ENCODE data around the gene SCN3A. TPM values are rescaled to one million over a fixed set of nuclear protein-coding genes. Genes with fewer than 3 reads are reported as not detected.

The SCN3A gene
- polyA plus RNA-seq, 1 donor from 2014 or later = 161 TPM

DNA sequence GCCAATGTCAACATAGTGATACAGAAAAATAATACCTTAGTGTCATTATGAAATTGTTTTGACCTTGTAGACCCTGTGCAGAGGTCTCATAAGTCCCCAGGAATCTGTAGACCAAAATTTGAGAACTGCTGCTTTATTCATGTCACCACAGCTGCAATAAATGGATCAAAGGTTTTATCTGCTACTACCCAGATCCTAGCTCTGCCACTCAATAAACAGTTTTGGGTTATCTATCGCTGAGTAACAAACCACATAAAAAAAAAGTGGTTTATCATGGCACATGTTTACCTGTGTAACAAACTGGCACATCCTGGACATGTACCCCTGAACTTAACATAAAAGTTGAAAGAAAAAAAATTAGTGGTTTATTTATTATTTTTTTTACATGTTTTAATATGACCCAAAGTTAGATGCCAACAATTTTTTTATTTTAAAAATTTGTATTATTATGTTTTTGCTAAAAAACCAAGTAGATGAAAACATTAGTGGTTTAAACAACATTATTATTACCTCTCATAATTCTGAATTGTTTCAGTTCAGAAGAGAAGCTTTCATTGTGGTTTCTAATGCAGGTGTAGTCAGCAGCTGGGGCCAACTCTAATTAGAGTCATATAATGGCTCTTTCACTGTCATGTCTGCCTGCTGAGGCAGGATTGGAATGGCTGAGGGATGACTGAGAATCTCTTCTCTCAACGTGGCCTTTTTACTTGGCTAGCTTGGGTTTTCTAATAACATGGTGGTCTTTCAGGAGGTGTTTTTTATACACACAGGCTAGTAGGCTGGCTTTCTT, 145.2 kb downstream of the SCN3A start:
- Histone ChIP-seq H3K4me2 (ENCODE audit: low read length) (peak overlapping the region; percentile 1), H3K27ac (ENCODE audit: low read length) (no peak overlapping the region), H3F3A (ENCODE audit: insufficient read depth, low read length, poor library complexity, severe bottlenecking) (no peaks in the 10 kb centered on the region), H3K27me3 (ENCODE audit: insufficient read depth, low read depth, low read length) (no peaks in the 10 kb centered on the region), H3K9ac (ENCODE audit: low read length) (no peak overlapping the region), H3K36me3 (ENCODE audit: insufficient read depth, low read length) (no peaks in the 10 kb centered on the region), H3K9me2 (ENCODE audit: insufficient read depth, low read length) (no peaks in the 10 kb centered on the region), H3K79me2 (replicated peaks; ENCODE audit: insufficient read depth, low read length) (no peaks in the 10 kb centered on the region), H3K9me3 (ENCODE audit: low read length) (no peaks in the 10 kb centered on the region), H3K4me3 (ENCODE audit: low read length) (no peak overlapping the region), H4K20me1 (ENCODE audit: insufficient read depth) (no peaks in the 10 kb centered on the region), H2AFZ (ENCODE audit: low read depth, low read length) (no peak overlapping the region)
- TF ChIP-seq, protein P1, sequence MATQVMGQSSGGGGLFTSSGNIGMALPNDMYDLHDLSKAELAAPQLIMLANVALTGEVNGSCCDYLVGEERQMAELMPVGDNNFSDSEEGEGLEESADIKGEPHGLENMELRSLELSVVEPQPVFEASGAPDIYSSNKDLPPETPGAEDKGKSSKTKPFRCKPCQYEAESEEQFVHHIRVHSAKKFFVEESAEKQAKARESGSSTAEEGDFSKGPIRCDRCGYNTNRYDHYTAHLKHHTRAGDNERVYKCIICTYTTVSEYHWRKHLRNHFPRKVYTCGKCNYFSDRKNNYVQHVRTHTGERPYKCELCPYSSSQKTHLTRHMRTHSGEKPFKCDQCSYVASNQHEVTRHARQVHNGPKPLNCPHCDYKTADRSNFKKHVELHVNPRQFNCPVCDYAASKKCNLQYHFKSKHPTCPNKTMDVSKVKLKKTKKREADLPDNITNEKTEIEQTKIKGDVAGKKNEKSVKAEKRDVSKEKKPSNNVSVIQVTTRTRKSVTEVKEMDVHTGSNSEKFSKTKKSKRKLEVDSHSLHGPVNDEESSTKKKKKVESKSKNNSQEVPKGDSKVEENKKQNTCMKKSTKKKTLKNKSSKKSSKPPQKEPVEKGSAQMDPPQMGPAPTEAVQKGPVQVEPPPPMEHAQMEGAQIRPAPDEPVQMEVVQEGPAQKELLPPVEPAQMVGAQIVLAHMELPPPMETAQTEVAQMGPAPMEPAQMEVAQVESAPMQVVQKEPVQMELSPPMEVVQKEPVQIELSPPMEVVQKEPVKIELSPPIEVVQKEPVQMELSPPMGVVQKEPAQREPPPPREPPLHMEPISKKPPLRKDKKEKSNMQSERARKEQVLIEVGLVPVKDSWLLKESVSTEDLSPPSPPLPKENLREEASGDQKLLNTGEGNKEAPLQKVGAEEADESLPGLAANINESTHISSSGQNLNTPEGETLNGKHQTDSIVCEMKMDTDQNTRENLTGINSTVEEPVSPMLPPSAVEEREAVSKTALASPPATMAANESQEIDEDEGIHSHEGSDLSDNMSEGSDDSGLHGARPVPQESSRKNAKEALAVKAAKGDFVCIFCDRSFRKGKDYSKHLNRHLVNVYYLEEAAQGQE (IDR thresholded peaks at IDR 0.05; ENCODE audit: borderline replicate concordance) = no peak
- TF ChIP-seq SMC3 (conservative IDR thresholded peaks at IDR 0.05; ENCODE audit: poor library complexity) (no peak), RAD21 (conservative IDR thresholded peaks at IDR 0.05) (no peak), EZH2 (IDR thresholded peaks at IDR 0.05; ENCODE audit: borderline replicate concordance, insufficient read depth, low read length, poor library complexity, severe bottlenecking) (no peak), TAF1 (IDR thresholded peaks at IDR 0.05; ENCODE audit: low read depth) (no peak), POLR2AphosphoS5 (IDR thresholded peaks at IDR 0.05) (no peak), MXI1 (conservative IDR thresholded peaks at IDR 0.05; ENCODE audit: poor library complexity, severe bottlenecking) (no peak), EP300 (conservative IDR thresholded peaks at IDR 0.05; ENCODE audit: poor library complexity, severe bottlenecking) (no peak)
- TF ChIP-seq, protein P2, sequence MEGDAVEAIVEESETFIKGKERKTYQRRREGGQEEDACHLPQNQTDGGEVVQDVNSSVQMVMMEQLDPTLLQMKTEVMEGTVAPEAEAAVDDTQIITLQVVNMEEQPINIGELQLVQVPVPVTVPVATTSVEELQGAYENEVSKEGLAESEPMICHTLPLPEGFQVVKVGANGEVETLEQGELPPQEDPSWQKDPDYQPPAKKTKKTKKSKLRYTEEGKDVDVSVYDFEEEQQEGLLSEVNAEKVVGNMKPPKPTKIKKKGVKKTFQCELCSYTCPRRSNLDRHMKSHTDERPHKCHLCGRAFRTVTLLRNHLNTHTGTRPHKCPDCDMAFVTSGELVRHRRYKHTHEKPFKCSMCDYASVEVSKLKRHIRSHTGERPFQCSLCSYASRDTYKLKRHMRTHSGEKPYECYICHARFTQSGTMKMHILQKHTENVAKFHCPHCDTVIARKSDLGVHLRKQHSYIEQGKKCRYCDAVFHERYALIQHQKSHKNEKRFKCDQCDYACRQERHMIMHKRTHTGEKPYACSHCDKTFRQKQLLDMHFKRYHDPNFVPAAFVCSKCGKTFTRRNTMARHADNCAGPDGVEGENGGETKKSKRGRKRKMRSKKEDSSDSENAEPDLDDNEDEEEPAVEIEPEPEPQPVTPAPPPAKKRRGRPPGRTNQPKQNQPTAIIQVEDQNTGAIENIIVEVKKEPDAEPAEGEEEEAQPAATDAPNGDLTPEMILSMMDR (IDR thresholded peaks at IDR 0.05; ENCODE audit: poor library complexity, severe bottlenecking) = no peak

DNA sequence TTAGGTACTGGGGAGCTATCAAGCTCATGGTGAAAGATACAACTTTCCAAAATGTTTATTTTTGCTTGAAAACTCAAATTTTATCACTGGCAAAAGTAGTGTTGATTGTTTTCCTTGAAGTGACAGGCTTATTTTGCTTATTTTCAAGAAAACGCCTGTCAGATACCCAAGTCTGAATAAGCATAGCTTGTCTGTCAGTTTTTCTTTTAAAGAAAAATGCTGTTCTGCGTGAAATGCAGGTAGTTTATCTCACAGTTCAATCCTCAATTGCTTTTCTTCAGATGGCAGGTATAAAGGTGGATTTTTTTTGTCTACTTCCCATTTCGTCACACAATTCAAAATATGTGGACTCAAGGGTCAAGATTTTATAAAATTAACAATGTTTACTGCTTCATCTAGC, 145.9 kb downstream of the SCN3A start:
- no peak overlapping the region for H2AFZ ChIP-seq (ENCODE audit: low read depth, low read length)
- no peaks in the 10 kb centered on the region for H3F3A ChIP-seq (ENCODE audit: insufficient read depth, low read length, poor library complexity, severe bottlenecking)
- H3K27ac ChIP-seq (ENCODE audit: low read length) = no peak overlapping the region
- TF ChIP-seq MXI1 (conservative IDR thresholded peaks at IDR 0.05; ENCODE audit: poor library complexity, severe bottlenecking) = no peak
- TF ChIP-seq, protein P2 (IDR thresholded peaks at IDR 0.05; ENCODE audit: poor library complexity, severe bottlenecking) = no peak
- TF ChIP-seq RAD21 (conservative IDR thresholded peaks at IDR 0.05) = no peak
- no peak for TF ChIP-seq SMC3 (conservative IDR thresholded peaks at IDR 0.05; ENCODE audit: poor library complexity)
- TF ChIP-seq, protein P1 (IDR thresholded peaks at IDR 0.05; ENCODE audit: borderline replicate concordance) = no peak
- TF ChIP-seq EP300 (conservative IDR thresholded peaks at IDR 0.05; ENCODE audit: poor library complexity, severe bottlenecking) = peak; percentile 70
- TF ChIP-seq EZH2 (IDR thresholded peaks at IDR 0.05; ENCODE audit: borderline replicate concordance, insufficient read depth, low read length, poor library complexity, severe bottlenecking) = no peak
- peak; percentile 19 for TF ChIP-seq POLR2AphosphoS5 (IDR thresholded peaks at IDR 0.05)
- no peak for TF ChIP-seq TAF1 (IDR thresholded peaks at IDR 0.05; ENCODE audit: low read depth)
- H3K36me3 ChIP-seq (ENCODE audit: insufficient read depth, low read length) = no peaks in the 10 kb centered on the region
- no peaks in the 10 kb centered on the region for H3K79me2 ChIP-seq (replicated peaks; ENCODE audit: insufficient read depth, low read length)
- H3K27me3 ChIP-seq (ENCODE audit: insufficient read depth, low read depth, low read length) = no peaks in the 10 kb centered on the region
- H3K9ac ChIP-seq (ENCODE audit: low read length) = no peak overlapping the region
- H3K4me3 ChIP-seq (ENCODE audit: low read length) = no peak overlapping the region
- H4K20me1 ChIP-seq (ENCODE audit: insufficient read depth) = no peaks in the 10 kb centered on the region
- no peaks in the 10 kb centered on the region for H3K9me2 ChIP-seq (ENCODE audit: insufficient read depth, low read length)
- H3K4me2 ChIP-seq (ENCODE audit: low read length) = no peak overlapping the region
- H3K9me3 ChIP-seq (ENCODE audit: low read length) = no peaks in the 10 kb centered on the region

Measured in neural cell (in vitro differentiated cells).